Stimulated activated CD4-positive, alpha-beta T cell treated with anti-CD3 and anti-CD28 coated beads, TNF-alpha, amount 100 ng/mL, for 24 hours (primary cell): ENCODE data around the gene TEKT5.
A peak's percentile ranks its signal among the peaks of the same experiment; 100 is the strongest.
"Not testable (repeated sequence)": the region's sequence is repeated elsewhere in the genome, so short reads cannot be mapped to it uniquely, and the experiment has no call there.

Source experiments
- DNase-seq, 3 experiments: peaks; one replicate each; pipeline ENCODE4 v3.0.0-alpha.2; 2020; ENCODE audit warnings: low read depth in 3 of 3

The TEKT5 gene

DNA sequence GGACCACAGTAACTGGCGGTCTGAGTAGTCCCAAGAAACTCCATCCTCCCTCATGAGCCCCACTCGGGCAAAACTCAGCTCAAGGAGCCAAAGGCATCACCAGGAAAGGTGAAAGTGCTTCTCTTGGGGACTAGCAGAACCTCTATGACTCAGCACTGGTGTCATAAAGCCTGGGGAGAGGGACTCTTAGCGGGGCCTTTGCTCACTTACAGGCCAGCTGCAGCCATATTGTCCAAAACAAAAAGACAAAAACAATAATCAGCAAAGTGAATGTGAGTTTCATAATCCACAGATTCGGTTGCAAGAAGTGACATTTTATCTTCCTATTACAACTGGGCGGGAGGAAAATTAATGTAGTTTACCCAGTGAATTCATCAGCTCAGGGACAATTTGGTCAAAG lies at the start of gene TEKT5:
Gene TEKT5 (minus strand): TSS at position 101 of the 400 bp plus-strand sequence. CDS start 57 bp downstream, at position 44.
- DNase-seq: no peak

DNA sequence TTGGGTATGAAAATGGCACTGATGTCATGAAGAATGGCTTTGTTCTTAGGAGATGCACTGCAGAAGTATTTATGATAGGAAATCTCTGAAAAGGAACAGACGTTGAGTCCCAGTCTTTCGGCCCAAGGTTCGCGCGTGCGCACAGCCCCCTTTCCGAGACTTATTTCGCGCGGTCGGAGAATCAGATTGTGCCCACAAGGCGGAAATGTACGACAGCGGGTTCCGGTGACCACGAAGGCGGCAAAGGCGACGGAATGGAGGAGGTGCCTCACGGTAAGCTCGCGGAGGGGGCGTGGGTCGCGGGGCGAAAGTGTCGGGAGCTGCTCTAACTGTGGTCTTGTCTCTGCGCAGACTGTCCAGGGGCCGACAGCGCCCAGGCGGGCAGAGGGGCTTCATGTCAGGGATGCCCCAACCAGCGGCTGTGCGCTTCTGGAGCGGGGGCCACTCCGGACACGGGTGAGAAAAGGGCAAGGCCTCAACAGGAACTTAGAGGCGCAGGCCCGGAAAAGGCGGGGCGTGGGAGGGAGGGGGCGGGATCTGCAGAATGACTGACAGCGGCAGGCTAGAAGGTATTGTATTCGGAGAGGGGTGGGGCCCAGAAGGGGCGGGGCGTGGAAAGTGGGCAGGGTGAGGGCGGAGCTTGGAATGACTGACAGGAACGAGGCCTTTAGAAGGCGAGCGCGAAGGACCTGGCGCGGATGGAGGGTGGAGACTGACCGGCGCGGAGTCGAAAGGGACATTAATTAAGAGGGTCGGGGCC lies 49.1 kb upstream of the TEKT5 start, which contains the start of gene NUBP1:
Gene NUBP1 (plus strand): TSS at position 233 of the 760 bp plus-strand sequence. CDS start 22 bp downstream, at position 255.
- peak; percentile 99 to 100 (median 100) for DNase-seq

- no peak for DNase-seq
Measured at GRCh38 chr16:10743227-10743609, 48.5 kb upstream of the TEKT5 start.

- DNase-seq: no peak
Measured at GRCh38 chr16:10741844-10742243, 47.1 kb upstream of the TEKT5 start.

- not testable (repeated sequence) for DNase-seq
Measured at GRCh38 chr16:10741249-10741648, 46.5 kb upstream of the TEKT5 start.

GRCh38 chr16:10740845-10741208 lies 46.1 kb upstream of the TEKT5 start:
- no peak for DNase-seq

GRCh38 chr16:10740000-10740844 lies 45.5 kb upstream of the TEKT5 start:
- no peak for DNase-seq

GRCh38 chr16:10738231-10739077 lies 43.7 kb upstream of the TEKT5 start:
- DNase-seq: peak; percentile 18 to 58 (median 19)

DNA sequence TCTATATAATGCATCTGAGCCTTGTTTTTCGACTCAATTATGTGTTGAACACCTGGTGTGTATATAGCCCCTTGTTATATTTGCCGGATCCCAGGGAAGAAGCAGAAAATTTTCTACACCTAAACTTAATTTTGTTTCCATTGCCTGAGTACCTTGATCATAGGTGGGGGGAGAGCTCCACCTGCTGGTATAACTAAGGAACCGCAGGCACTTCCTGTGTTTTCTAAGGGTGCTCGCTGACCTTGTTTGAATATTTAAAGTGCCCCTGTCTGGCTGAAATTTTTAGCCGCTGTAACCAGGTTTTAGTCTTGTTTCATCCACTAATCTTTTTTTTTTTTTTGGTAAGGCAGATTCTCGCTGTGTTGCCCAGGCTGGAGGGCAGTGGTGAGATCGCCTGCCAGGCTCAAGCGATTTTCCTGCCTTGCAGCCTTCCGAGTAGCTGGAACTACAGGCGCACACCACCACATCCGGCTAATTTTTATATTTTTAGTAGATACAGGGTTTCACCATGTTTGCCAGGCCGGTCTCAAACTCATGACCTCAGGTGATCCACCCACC lies 42.4 kb upstream of the TEKT5 start:
- DNase-seq: peak; percentile 49 to 52 (median 52)

GRCh38 chr16:10731790-10732189 lies 37.1 kb upstream of the TEKT5 start:
- DNase-seq: no peak

GRCh38 chr16:10729104-10730048 lies 34.6 kb upstream of the TEKT5 start:
- DNase-seq: no peak

DNA sequence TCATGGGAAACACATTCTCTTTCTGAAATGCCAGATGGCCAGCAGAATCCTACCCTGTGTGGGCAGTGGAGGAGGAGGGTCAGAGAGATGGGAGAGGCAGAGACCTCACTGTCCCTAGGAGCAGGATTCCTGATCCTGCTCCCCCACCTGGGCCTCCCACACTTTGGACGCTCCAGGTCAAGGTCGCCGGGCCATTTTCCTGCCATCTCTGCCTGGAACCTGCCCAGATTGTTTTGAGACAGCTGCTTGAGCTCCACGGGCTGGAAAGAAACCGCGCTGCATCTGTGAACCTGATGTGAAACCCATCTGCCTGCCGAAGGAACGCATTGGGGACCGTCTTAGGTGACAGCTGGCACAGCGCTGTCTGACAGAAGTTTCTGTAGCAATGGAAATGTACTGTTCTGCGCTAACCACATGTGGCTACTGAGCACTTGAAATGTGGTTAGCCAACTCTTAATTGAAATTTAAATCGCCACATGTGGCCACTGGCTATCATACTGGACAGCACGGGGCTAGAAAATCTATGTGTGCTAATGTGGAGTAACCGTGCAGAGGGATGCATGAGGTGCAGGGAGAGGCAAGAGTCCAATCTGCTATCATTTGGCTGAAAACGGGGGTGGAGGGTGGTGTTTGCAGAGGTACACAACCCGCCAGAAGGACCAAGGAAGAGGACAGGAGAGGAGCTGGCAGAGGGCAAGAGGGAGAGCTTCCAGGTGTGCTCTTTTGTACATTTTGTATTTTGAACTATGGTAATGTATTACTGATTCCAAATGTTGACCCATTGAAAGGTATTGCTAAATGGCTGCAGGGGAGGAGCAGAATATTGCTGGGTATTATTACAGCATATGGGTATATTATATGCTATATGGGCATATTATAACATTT lies 33.5 kb upstream of the TEKT5 start:
- DNase-seq: no peak

DNA sequence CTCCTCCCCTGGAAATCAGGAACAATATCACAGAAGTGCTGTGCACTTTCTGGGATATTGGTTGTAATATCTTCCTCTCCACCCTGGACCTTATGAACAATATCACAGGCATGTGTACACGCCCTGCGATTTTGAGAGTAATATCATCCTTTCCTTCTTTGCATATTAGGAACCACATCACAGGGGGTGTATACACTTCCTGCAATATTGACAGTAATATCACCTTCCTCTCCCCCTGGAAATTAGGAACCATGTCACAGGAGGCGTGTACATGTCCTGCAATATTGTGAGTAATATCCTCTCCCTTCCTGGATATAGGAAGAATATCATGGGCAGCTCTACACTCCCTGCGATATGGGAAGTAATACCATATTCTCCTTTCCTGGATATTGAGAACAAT lies 14.2 kb upstream of the TEKT5 start:
- DNase-seq: no peak

DNA sequence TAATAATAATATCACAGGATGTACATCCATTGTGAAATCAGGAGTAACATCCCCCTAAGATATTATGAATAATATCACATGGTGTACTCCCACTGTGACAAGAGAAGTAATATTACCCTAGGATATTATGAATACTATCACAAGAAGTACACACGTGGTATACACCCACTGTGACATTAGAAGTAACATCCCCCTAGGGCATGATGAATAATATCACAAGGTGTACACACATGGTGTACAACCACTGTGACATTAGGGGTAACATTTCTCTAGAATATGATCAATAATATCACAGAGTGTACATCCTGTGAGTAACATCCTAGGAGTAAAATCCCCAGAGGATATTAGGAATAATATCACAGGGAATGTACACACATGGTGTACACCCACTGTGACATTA lies 5.0 kb upstream of the TEKT5 start:
- DNase-seq: no peak

DNA sequence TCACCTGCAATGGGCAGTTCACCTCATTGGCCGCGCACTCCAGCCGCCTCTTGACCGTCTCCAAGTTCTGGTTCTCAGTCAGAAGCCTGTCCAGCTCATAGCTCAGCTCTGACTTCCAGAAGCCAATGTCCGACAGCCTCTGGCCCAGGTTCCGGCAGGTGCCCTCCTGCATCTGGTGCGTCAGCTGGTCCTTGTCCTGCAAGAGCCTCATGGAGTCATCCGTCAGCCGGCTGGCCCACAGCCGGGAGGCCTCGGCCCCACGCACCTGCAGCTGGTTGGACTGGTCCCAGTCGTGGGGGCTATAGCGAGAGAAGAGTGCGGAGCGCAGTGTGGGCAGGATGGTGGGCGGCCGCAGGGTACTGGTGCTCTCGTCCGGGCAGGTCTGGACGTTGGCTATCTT lies 424 bp downstream of the TEKT5 start:
- DNase-seq: no peak

DNA sequence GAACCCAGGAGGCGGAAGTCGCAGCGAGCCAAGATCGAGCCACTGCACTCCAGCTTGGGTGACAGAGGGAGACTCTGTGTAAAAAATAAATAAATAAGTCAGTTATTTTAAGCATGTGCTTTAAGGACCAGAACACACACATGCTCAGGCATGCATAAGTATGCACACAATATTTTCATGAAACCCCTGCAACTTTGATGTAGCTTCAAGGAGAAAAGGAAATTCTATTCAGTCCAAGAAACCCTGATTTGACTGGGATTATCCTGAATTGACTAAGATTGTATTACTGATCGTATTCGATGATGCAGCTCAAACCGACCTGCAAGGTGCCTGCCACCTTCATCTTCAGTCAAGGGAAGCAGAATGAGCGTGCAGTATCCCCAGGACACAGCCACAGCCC lies 841 bp downstream of the TEKT5 start:
- DNase-seq: no peak

- no peak for DNase-seq
Measured at GRCh38 chr16:10692470-10692869, 2.3 kb downstream of the TEKT5 start.

GRCh38 chr16:10688726-10689125 lies 6.0 kb downstream of the TEKT5 start:
- DNase-seq: no peak

DNA sequence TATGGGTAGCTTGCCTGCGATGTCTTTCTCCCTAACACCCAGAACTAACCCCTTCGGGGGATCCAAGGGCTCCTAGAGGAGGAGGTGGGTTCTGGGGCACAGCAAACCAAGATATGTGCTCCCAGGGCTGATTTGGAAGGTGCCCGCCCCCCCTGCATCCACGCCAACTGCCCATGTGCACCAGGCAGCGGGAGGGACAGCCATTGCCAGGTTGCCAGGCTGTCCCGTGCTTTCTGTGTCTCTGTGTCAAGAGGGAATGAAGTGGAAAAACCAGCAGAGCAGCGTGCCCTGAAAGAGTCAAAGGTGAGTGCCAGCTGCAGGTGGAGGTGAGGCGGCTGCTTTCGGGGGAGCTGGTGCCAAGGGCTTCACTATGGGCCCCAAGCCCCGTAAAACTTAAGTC lies 6.4 kb downstream of the TEKT5 start:
- DNase-seq: no peak

DNA sequence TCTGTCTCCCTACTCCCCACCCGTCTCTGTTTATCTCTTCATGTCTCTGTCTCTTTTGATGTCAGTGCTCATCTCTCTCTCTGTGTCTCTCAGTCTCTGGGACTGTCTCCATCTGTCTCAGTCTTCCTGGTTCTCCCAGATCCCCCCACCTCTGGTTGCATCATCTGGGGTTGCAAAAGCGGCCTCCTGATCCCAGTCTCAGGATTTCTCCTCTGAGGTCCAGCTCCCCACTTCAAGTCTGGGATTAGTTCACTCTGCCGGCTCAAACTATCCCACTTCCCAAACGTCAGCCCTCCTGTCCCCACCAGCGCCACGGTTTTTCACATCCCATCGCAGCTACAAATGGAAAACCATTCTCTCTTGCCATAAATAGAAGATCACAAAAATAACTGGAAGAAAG lies 9.0 kb downstream of the TEKT5 start:
- no peak for DNase-seq
